Endothelial cell of umbilical vein (primary cell): Measurements from ENCODE around the gene PCGF1.

Experiments used
- CTCF ChIP-seq, 2 donors: IDR thresholded peaks; 1 replicate in 1 of 2; 2 replicates in 1 of 2; pipeline ENCODE4 v1.5.1; 2011; ENCODE audit warnings: low read length in 2 of 2, mild to moderate bottlenecking in 2 of 2, moderate library complexity in 2 of 2, control low read depth in 1 of 2, inconsistent platforms in 1 of 2, low read depth in 1 of 2; ENCODE audit not compliant: insufficient read depth in 1 of 2; ENCODE audit errors: extremely low read depth in 1 of 2
- EZH2 ChIP-seq: IDR thresholded peaks from 2 replicates; pipeline ENCODE4 v1.6.1; 2012; ENCODE audit warnings: borderline replicate concordance, low read depth, mild to moderate bottlenecking, moderate library complexity, low read length, inconsistent platforms; ENCODE audit not compliant: severe bottlenecking
- GATA2 ChIP-seq: IDR thresholded peaks from 2 replicates; pipeline ENCODE4 v1.7.0; 2011; ENCODE audit warnings: low read depth, mild to moderate bottlenecking, moderate library complexity, mixed read lengths, low read length; ENCODE audit not compliant: insufficient read length, insufficient read depth
- MAX ChIP-seq: IDR thresholded peaks from 2 replicates; pipeline ENCODE4 v1.6.1; 2011; ENCODE audit not compliant: insufficient read depth, insufficient read length
- POLR2A ChIP-seq: IDR thresholded peaks from 2 replicates; pipeline ENCODE4 v1.6.1; 2012; ENCODE audit warnings: low read depth, mild to moderate bottlenecking, control low read depth, low read length
- POLR2AphosphoS5 ChIP-seq: IDR thresholded peaks from 2 replicates; pipeline ENCODE4 v1.6.1; 2012; ENCODE audit warnings: low read depth, mild to moderate bottlenecking, control low read depth, low read length, moderate library complexity; ENCODE audit not compliant: insufficient read depth

GRCh38 chr2:74495440-74495839 is 12.1 kb downstream of the PCGF1 start:
- TF ChIP-seq CTCF (IDR thresholded peaks at IDR 0.05; ENCODE audit: extremely low read depth in 1 of 2, insufficient read depth in 1 of 2, low read depth in 1 of 2, low read length in 2 of 2) (no peak), POLR2A (no peak), EZH2 (no peak), GATA2 (no peak), POLR2AphosphoS5 (no peak), MAX (no peak)
